HEK293T (cell line): ENCODE data around the gene PCNX2.

Experiments used
- ARNT ChIP-seq: fragments of 450-650 bp; IDR thresholded peaks from 2 replicates; pipeline ENCODE4 v1.6.1; 2017; ENCODE audit warnings: mild to moderate bottlenecking
- BHLHE40 ChIP-seq: fragments of 450-650 bp; IDR thresholded peaks from 2 replicates; pipeline ENCODE4 v1.6.1; 2016; ENCODE audit warnings: mild to moderate bottlenecking, moderate library complexity, borderline replicate concordance
- CTBP1 ChIP-seq: fragments of 450-650 bp; IDR thresholded peaks from 2 replicates; pipeline ENCODE4 v1.6.1; 2016; ENCODE audit warnings: borderline replicate concordance
- FOXA1 ChIP-seq: fragments of 450-650 bp; IDR thresholded peaks from 2 replicates; pipeline ENCODE4 v1.6.1; 2016; ENCODE audit warnings: mild to moderate bottlenecking
- FOXK2 ChIP-seq: fragments of 450-650 bp; IDR thresholded peaks from 2 replicates; pipeline ENCODE4 v1.6.1; 2016; ENCODE audit warnings: mild to moderate bottlenecking
- FOXM1 ChIP-seq: fragments of 450-650 bp; IDR thresholded peaks from 2 replicates; pipeline ENCODE4 v1.6.1; 2017; ENCODE audit warnings: mild to moderate bottlenecking, borderline replicate concordance
- HDGF ChIP-seq: fragments of 450-650 bp; IDR thresholded peaks from 2 replicates; pipeline ENCODE4 v1.6.1; 2017; ENCODE audit warnings: antibody characterized with exemption, borderline replicate concordance
- L3MBTL2 ChIP-seq: fragments of 450-650 bp; conservative IDR thresholded peaks from 2 replicates; pipeline ENCODE4 v1.6.1; 2016; ENCODE audit warnings: mild to moderate bottlenecking
- NFRKB ChIP-seq: fragments of 450-650 bp; IDR thresholded peaks from 2 replicates; pipeline ENCODE4 v1.6.1; 2016; ENCODE audit warnings: mild to moderate bottlenecking, moderate library complexity
- SP1 ChIP-seq: fragments of 450-650 bp; IDR thresholded peaks from 2 replicates; pipeline ENCODE4 v1.6.1; 2017
- SUZ12 ChIP-seq: fragments of 450-650 bp; IDR thresholded peaks from 2 replicates; pipeline ENCODE4 v1.6.1; 2016; ENCODE audit warnings: mild to moderate bottlenecking
- TARDBP ChIP-seq: fragments of 450-650 bp; IDR thresholded peaks from 2 replicates; pipeline ENCODE4 v1.6.1; 2016
- ZNF384 ChIP-seq: fragments of 450-650 bp; IDR thresholded peaks from 2 replicates; pipeline ENCODE4 v1.6.1; 2016
- TF ChIP-seq, protein P1 (sequence below): fragments of 450-650 bp; IDR thresholded peaks from 2 replicates; pipeline ENCODE4 v1.6.1; 2016

DNA sequence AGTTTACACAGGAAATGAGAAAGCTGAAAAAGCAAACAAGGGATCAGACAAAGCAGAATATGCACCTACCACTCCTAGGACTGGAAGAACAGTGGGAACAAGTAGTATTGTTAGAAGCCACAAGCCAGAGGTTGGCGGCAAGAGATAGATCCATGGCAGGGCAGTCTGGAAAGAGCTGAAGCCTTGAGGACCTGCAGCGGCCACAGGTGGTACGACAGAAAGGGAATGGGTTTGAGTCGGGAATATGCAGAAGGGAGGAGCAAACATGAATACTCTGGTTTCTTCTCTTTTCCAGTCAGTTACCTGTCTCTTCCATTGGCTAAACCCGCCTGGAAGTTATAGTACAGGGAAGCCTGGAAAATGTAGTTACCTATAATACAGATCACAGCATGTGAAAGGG, 3.9 kb upstream of the PCNX2 start:
- no peak for TF ChIP-seq HDGF
- TF ChIP-seq FOXK2: no peak
- TF ChIP-seq ARNT: no peak
- TF ChIP-seq SUZ12: no peak
- TF ChIP-seq ZNF384: no peak
- no peak for TF ChIP-seq SP1
- TF ChIP-seq FOXA1: no peak
- no peak for TF ChIP-seq BHLHE40
- TF ChIP-seq FOXM1: no peak
- TF ChIP-seq NFRKB: no peak
- TF ChIP-seq CTBP1: no peak
- TF ChIP-seq, protein P1, sequence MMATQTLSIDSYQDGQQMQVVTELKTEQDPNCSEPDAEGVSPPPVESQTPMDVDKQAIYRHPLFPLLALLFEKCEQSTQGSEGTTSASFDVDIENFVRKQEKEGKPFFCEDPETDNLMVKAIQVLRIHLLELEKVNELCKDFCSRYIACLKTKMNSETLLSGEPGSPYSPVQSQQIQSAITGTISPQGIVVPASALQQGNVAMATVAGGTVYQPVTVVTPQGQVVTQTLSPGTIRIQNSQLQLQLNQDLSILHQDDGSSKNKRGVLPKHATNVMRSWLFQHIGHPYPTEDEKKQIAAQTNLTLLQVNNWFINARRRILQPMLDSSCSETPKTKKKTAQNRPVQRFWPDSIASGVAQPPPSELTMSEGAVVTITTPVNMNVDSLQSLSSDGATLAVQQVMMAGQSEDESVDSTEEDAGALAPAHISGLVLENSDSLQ: no peak
- no peak for TF ChIP-seq TARDBP
- TF ChIP-seq L3MBTL2: no peak
